GM21737 (cell line): ENCODE measurements around the gene MRPL34.
A peak's percentile ranks its signal among the peaks of the same experiment; 100 is the strongest.
"Not testable (repeated sequence)": the region's sequence is repeated elsewhere in the genome, so short reads cannot be mapped to it uniquely, and the experiment has no call there.

ENCODE experiments used
- ATAC-seq: cut with Tn5 transposase; IDR thresholded peaks from one replicate; pipeline ENCODE4 v1.9.1; 2021; ENCODE audit warnings: mild to moderate bottlenecking, moderate library complexity; ENCODE audit not compliant: unreplicated experiment

Gene MRPL34

DNA sequence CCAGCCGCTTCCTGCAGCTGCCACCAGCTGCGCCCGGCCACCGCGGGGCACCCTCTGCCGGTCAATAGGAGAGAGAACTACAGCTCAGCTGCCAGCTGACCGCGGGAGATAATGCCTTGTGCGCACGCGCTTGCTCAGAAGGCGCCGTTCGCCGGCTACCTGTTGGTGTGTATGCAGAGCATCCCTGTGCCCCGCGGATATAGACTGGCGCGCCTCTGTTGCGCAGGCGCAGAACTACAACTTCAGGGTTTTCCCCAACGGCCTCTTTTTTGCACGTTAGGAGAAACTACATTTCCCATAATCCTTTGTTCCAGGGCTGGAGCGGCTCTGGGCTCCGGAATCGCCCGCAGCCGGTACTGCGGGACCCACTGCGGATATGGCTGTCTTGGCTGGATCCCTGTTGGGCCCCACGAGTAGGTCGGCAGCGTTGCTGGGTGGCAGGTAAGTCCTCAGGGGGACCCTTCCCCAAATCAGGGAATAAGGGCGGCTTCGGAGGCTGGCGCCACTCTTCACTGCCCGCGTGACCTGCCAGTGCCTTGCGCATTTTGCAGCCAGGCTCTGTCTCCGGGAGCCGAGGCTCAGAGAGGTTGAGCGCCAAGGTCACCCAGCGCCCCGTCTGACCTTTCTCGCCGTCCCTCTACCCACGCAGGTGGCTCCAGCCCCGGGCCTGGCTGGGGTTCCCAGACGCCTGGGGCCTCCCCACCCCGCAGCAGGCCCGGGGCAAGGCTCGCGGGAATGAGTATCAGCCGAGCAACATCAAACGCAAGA lies at the start of gene MRPL34:
Gene MRPL34, plus strand, starts transcription at position 356 of the 768 bp plus-strand sequence. Its CDS starts 21 bp downstream, at position 377.
- peak; percentile 52 for ATAC-seq

DNA sequence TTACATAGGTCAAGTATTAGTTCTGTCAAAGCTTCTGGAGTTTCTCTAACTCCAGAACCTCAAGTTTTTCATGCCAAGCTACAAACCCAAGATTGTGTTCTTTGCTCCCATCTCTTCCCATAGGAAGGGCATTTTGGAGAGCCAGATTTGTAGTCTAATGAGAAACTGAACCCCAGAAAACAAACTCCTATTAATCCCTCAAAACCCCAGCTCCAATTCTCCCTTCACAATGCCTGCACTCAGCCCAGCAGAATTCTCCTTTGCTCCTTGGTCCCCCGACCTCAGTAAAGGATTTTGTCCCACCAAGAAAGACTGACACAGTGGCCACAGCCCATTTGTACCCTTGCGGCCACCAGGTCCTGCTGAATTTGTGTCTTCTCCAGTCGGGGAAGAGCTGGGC lies 49.5 kb upstream of the MRPL34 start:
- no peak for ATAC-seq

DNA sequence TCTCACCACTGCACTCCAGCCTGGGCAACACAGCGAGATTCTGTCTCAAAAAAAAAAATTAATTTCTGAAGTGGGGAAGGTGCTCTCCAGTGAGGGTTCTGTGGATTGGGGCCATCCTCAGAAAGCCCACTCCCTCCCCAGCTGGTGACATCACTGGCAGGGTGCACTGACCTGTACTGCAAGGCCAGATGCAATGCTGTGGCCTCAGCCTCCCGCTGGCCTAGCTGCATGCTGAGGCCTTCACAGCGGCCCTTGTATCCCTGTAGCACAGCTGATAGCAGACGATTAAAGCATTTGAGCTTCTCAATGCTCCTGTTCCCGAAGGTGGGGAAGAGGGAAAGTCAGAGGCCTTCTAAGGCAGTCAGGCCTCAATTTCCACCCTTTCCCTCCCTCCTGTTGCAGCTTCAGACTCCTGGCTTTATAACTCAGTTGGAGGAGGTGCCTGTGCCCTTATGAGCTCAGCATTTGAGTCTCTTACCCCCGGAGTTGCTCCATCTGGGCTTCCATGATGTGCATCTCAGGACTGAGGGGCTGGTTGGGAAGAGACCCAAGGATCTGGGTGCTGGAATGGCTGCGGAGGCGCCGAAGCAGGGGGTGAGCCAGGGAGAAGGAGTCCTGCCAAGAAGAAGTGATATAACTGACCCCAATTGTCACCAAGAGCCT lies 46.4 kb upstream of the MRPL34 start:
- no peak for ATAC-seq

DNA sequence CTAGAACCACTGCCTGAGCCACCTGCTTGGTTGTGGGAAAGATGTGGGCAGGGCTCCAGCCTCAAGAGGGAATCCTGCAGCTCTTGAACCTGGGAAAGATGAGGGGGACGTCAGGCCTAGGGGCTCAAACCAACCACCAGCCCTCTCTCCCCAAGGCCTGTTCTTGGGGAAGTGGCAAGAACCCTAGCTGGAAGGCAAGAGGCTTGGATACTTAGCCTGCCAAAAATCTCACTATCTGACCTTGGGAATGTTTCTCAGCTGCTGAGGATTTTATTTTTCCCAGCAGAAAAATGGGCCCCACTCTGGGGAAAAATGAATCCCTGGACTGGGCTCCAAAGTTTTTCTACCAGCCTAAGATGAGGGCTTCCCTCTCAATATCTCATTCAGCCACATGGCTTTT lies 45.7 kb upstream of the MRPL34 start:
- no peak for ATAC-seq

DNA sequence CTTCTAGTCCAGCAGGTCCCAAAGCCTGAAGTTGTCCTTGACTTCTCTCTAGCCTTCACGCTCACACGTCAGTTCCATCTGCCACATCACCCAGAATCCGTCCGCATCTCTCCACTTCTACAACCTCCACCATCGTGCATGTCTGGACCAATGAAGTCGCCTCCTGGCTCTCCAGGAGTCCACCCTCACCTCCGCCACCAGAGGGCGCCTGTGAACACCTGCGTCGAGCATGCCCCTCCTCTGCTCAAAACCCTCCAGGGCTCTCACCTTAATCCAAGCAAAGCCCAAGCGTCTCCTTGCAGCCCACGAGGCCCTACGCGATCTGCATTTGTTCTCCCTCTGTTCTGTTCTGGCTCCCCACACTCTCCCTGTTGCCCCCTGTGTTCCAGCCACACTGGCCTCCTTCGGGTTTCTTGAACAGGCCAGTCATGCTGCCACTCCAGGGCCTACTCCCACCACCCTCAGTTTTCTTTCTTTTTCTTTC lies 44.8 kb upstream of the MRPL34 start:
- ATAC-seq = peak; percentile 81

DNA sequence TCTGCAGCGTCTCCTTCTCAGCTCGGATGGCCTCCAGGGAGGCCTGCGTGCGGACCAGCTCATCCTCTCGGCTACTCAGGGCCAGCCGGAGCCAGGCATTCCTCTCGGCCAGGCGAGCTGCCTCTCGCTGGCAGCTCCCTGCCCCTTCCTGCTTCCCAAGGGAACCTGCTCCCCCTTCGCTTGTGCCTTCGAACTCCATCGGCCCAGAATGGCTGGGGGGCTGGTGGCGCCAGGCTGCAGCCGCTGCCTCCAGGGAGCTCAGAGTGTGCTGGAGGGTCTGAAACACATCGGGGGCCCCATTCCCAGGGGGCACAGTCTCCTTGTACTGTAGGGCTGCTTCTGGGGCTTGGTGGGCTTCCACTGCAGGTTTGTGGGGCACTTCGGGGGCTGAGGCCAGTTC lies 43.1 kb upstream of the MRPL34 start:
- ATAC-seq = no peak

DNA sequence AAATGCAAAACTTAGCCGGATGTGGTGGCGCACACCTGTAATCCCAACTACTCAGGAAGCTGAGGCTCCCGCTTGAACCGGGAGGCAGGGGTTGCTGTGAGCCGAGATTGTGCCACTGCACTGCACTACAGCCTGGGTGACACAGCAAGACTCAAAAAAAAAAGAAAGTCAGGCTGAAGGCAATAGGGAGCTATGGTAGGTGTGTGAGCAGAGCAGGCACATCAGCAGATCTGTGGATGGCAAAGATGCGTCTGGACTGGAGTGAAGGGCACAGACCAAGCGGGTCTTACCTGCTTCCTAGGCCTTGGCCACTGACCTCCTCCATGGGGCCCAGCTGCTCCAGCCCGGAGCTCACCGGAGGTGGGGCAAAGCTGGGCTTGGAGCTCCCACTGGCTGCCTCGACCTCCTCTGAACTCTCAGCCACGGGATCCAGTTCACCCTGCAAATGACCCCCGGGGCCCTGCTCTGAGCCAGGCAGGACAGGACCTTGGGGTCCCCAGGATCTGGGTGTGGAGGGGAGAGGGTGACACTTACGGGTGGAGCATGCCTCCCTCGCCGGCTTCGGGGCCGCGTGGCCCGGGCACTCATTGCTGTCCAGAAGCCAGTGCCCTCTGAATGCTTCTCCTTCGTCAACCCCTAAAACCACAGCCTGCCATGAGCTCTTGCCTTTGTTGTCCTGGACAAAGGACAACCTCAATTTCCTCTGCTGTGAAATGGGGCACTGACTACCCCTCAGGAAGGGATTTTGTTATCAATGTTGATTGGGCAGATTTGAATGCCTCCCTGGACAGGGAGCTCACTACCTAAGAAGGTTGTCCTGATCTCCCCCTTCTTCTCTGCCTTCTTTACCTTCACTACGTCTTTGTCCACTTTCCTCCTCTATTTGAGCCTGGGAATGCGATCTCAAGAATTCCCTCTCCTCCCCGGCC lies 41.7 kb upstream of the MRPL34 start:
- ATAC-seq = no peak

DNA sequence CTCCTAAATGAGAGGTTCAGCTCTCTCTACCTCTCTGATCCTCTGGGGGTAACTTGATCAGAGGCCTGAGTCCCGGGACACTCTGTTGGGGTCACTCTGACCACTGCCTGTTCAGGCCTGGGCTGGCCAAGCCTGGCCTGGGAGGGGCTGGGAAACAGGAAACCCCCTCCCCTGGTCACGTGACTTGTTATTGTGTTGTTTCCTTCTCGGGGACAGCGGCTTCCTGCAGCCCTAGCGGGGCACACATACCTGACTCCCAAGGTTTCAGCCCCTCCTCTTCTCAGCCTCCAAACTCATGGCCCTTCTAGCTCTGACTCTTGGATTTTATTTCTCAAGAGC lies 41.1 kb upstream of the MRPL34 start, which contains the start of gene USHBP1:
Gene USHBP1, minus strand, starts transcription at position 105 of the 339 bp plus-strand sequence. CDS start 446 bp downstream, outside the sequence.
- no peak for ATAC-seq

DNA sequence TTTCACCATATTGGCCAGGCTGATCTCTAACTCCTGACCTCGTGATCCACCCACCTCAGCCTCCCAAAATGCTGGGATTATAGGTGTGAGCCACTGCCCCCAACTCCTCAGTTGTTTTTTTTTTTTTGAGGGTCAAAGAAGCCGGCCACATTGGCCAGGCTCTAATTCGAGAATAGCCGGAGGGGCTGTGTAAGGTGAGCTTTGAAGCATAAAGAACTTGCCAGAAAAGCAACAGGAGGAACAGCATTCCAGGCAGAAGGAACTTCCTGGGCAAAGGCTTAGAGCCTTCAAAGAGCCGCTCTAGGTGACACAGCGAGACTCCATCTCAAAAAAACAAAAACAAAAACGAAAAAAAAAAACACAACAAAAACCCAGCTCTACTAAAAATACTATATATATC lies 39.6 kb upstream of the MRPL34 start:
- ATAC-seq = no peak

DNA sequence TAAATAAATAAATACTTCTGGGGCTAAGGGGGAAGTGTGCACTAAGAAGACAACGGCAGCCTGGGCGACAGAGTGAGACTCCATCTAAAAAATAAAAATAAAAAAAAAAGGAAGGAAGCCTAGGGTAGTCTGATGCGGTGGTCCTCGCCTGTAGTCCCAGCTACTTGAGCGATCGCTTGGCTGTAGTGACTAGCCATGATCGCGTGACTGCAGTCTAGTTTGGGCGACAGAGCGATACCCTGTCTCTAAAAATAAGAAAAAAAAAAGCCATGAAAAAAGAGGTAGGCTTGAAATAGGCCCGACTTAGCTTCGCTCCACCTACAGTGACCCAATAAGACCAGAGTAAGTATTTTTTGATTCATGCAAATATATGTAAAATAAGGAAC lies 39.1 kb upstream of the MRPL34 start:
- ATAC-seq = peak; percentile 4

DNA sequence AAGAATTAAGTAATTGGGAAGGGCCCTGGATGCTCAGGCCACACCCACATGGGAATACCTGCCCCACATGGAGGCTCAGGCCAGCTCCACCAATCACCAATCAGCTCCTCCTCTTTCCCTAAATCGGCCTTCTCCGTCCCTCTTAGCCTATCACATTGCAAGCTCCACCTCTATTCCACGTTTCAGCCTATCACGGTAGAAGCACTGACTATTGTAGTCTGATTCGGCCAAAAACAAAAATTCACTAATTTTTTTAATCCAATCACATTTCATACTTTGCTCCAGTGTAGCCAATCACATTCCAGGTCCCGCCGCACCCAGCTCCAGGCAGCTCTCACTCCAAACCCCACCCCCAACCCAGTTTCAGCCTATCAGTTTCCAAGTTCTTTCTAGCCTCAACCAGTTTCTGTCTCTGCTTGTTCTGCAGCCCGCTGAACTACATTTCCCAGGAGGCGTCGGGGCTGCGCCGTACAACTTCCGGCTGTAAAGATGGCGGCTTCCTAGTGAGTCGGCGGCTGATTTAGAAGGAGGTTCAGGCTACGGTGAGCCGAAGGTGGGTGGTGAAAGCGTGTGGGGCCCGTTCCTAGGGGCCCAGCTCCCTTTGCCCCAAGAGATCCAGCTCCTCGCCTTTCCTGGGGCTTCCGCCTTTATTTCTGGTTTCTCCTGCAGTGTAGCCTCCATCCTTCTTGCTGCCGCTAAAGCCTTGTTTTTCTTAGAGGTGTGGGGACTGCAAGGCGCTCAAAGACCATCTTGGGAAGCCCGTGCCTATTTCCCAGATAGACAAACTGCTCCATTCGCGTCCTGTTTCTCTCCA lies 38.5 kb upstream of the MRPL34 start, which contains the start of gene BABAM1:
Gene BABAM1, plus strand, starts transcription at position 469 of the 814 bp plus-strand sequence. CDS start 1,364 bp downstream, outside the sequence.
- peak; percentile 89 for ATAC-seq

DNA sequence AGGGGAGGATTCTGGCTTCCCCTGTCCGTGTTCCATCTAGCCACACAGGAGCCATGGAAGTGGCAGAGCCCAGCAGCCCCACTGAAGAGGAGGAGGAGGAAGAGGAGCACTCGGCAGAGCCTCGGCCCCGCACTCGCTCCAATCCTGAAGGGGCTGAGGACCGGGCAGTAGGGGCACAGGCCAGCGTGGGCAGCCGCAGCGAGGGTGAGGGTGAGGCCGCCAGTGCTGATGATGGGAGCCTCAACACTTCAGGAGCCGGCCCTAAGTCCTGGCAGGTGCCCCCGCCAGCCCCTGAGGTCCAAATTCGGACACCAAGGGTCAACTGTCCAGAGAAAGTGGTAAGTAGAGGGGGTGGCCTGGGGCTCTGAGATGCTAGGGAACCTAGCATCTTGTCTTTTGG lies 36.9 kb upstream of the MRPL34 start:
- ATAC-seq = no peak

DNA sequence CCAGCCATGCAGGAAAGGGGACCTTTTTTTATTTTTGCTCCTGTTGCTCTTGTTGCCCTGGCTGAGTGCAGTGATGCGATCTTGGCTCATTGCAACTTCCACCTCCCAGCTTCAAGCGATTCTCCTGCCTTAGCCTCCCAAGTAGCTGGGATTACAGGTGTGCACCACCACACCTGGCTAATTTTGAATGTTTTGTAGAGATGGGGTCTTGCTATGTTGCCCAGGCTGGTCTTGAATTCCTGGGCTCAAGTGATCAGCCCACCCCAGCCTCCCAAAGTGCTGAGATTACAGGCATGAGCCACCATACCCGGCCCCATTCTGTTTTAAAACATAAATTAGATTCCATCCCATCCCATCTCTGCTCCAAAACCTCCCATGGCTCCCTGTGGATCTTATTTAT lies 30.8 kb upstream of the MRPL34 start:
- not testable (repeated sequence) for ATAC-seq

DNA sequence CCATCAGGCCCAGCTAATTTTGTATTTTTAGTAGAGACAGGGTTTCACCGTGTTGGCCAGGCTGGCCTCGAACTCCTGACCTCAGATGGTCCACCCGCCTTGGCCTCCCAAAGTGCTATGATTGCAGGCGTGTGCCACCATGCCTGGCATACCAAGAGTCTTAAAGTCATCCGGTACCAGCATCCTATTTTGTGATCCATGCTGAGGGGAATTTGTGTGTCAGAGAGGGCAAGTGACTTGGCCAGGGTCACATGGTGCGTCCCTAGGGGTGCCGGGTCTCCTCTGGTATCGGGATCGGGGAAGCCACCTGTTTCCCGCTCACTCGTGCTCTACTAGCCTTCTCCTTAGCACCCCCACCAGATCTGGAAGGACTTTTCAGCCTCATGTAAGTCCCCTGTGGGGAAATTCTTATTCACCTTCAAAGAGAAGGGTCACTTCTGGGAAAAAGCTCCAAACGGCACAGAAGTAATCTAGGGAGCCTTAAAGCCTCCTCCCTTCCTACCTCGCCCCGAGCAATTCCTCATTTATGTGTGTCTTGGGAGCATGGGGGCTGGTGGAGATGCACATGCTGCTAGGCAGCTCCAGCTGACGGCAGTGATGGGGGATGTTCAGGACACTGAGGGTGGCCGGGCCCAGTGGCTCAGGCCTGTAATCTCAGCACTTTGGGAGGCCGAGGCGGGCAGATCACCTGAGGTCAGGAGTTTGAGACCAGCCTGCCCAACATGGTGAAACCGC lies 30.1 kb upstream of the MRPL34 start:
- no peak for ATAC-seq

DNA sequence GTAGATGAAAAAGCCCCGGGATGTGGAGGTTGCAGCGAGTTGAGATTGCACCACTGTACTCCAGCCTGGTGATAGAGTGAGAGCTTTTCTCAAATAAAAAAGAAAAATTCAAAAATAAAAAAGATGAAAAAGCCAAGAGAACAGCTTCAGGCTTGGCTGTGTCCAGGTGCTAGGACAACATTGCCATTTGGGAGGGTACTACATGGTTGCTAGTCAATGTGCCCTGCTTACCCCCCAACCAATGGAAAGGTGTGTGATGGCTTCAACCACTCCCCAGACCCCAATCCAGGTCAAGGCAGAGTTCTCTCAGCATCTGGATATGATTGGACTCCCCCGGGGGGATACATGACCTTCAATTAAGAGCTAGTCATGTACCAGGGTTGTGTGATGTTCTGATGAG lies 26.2 kb upstream of the MRPL34 start:
- no peak for ATAC-seq

DNA sequence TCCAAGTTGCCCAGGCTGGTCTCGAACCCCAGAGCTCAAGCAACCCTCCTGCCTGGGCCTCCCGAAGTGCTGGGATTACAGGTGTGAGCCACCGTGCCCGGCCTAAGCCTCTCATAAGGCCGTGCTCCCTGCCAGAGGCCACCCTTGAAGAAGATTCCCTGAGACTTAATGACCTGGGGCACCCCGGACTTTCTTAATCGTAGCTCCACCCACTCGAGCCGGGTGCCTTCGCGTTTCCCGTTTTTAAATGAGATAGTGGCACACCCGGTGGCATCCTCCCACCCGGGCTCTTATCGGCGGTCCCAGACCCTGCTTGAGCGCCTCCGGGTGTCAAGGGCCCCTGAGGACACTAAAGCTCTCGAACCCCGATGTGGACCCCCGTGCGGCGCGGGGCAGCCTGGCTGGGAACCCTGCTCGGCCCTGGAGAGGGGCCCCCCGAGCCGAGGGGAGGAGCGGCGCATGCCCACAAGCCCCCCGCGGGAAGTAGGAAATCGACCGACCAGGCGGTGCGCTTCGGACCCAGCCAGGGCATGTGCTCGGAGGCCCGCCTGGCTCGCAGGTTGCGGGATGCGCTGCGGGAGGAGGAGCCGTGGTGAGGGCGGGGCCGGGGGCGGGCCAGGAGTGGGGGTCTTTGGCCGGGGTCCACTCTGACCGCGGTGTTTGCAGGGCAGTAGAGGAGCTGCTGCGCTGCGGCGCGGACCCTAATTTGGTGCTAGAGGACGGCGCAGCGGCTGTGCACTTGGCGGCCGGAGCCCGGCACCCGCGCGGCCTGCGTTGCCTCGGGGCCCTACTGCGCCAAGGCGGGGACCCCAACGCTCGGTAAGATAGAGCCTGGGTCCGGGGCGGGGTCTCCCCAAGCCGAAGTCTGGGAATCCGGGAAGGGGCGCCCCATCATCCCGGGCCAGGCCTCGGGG lies 24.0 kb upstream of the MRPL34 start, which contains the start of gene ANKLE1:
Gene ANKLE1, plus strand, starts transcription at position 511 of the 914 bp plus-strand sequence. Its CDS starts 20 bp downstream, at position 531.
- ATAC-seq = peak; percentile 4

DNA sequence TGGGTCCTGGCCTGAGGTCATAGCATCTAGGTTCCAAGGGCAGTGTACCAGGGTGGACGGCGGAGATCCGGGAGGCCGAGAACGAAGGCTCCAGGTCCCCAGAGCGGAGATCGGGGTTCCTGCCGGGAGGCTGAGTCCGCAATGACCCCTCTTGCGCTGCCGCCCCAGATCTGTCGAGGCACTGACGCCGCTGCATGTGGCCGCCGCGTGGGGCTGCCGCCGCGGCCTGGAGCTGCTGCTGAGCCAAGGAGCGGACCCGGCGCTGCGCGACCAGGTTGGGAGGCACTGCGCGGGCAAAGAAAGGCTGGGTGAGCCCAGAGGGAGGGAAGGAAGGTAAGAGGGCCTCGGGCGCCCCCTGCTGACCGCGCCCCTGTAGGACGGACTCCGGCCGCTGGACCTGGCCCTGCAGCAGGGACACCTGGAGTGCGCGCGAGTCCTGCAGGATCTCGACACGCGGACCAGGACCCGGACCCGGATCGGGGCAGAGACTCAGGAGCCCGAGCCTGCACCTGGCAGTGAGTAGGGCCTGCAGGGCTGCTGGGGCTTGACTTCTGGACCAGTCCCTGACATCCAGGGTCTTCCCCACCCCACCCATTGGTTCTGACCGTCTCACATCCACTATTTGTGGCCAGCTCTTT lies 23.1 kb upstream of the MRPL34 start:
- ATAC-seq = peak; percentile 73

DNA sequence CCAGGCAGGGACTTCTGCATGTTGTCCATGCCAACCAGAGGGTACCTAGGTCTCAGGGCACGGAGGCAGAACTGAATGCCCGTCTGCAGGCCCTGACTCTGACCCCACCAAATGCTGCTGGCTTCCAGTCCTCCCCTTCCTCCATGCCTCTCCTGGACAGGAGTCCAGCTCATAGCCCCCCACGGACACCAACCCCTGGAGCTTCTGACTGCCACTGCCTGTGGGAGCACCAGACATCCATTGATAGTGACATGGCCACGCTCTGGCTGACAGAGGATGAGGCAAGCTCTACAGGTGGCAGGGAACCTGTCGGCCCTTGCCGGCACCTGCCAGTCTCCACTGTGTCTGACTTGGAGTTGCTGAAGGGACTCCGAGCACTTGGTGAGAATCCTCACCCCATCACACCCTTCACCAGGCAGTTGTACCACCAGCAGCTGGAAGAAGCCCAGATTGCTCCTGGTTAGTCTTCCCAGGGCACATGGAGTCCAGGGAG lies 22.1 kb upstream of the MRPL34 start:
- no peak for ATAC-seq
